ENCODE data around the gene SCAMP3.
"Not testable (repeated sequence)": the region's sequence is repeated elsewhere in the genome, so short reads cannot be mapped to it uniquely, and the experiment has no call there.

The SCAMP3 gene

DNA sequence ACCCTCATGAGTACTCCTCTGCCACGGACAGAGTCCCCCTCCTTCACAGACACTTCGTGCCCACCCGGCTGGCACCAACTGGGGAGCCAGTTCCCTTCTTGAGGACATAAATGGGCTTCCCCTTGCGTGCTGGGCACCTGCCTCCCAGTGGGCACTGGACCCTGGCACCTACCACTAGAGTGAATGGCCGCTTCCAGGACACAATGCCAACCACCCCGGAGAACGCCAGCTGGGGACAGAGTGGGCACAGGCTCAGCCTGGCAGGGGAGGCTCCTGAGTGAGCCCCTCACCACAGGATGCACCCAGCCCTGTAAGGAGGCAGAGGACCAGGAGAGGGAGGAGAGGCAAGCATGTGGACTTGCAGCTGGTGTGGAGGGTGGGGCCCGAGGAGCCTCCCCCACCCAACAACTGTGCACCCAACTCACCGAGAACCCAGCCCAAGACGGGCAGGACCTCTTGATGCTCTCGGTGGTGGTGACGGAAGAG lies 7.9 kb downstream of the SCAMP3 start:
- no peak for DNase-seq

DNA sequence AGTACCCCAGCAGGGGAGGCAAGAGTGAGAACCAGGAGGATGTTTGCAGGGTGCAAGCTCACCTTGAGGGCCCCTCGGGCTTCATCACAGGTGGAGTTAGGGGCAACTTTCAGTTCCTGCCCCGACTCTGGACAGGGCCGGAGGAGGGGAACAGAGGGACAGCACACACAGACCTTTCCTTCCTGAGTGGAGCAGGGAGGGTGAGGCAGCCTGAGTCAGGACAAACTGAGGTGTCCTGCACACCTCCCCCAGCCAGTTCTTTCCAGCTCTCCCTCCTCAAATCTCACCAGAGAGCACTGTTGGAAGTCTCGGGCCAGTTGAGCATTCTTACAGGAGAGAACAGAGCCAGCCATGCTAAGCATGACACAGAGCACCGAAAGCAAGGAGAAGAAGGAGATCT lies 8.4 kb downstream of the SCAMP3 start:
- DNase-seq = no peak

- no peak for DNase-seq
Observed at GRCh38 chr1:155253208-155253607, 9.0 kb downstream of the SCAMP3 start.

- no peak for DNase-seq
Observed at GRCh38 chr1:155251566-155251965, 10.6 kb downstream of the SCAMP3 start.

GRCh38 chr1:155250633-155251449 lies 11.3 kb downstream of the SCAMP3 start:
- DNase-seq = peak; percentile 79

- no peak for DNase-seq
Observed at GRCh38 chr1:155250246-155250632, 11.9 kb downstream of the SCAMP3 start.

- no peak for DNase-seq
Observed at GRCh38 chr1:155247667-155248553, 14.2 kb downstream of the SCAMP3 start.

DNA sequence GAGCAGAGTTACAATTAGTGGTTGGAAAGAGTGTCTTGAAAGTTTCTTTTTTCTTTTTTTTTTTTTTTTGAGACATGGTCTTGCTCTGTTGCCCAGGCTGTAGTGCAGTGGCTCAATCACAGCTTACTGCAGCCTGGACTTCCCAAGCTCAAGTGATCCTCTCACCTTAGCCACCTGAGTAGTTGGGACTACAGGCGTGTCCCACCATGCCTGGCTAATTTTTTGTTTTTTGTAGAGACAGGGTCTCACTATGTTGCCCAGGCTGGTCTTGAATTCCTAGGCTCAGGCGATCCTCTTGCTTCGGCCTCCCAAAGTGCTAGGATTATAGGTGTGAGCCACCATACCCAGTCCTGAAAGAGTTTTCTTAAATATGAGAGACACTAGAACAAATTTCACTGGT lies 15.4 kb downstream of the SCAMP3 start:
- DNase-seq = not testable (repeated sequence)

DNA sequence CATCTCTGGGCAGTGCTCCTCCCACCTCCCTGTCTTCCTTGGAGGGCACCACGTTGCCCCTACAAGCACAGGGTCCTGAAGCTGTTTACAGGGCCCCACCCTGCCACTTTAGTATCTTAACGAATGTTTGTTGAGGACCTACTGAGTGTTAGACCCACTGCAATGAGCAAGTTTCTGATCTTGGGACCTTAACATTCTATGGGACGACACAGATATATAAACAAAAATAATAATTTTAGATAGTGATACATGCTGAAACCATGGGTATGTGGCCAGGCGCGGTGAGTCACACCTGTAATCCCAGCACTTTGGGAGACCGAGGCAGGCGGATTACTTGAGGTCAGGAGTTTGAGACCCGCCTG lies 17.0 kb downstream of the SCAMP3 start:
- DNase-seq = no peak

GRCh38 chr1:155244368-155245162 lies 17.6 kb downstream of the SCAMP3 start:
- peak; percentile 99 for DNase-seq

DNA sequence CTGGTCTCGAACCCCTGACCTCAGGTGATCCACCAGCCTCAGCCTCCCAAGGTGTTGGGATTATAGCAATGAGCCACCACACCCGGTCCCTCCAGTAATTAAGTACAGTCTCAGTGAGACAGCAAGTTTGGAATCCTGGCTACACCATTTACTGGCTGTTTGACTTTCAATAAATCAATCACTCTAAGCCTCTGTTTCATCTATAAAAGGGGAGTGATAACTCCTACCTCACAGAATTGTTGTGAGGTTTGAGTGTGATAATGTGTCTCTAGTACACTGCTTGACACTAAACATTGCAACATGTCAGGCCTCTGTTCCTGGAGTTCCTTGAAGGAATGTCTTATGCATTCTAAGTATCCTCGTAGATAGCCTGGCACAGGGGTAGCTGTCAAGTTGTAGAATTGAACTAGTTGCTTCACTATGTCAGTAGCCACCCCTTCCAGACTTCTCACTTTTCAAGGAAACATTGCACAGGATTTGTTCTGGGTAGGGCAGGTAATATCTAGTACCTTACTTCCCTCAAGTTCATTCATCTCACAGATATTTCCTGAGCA lies 19.3 kb downstream of the SCAMP3 start:
- DNase-seq = no peak

DNA sequence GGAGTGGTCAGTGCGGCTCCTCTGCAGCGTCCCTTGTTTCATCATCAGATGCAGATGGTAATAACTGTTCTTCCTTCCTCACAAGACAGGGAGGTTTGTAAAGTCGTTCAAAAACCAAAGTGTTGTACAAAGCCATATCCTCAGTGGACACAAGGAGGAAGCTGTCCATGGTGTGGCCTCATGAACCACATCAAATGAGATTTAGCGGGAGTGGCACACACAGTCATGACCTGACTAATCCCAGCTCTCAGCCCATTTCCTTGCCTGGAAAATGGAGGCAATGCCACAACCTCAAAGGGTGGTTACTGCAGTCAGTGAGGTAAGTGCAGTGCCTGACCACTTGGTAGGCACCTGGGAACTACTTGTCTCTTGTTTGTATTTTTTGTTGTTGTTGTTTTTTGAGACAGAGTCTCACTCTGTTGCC lies 20.3 kb downstream of the SCAMP3 start:
- no peak for DNase-seq

- DNase-seq = no peak
Observed at GRCh38 chr1:155241069-155241679, 21.0 kb downstream of the SCAMP3 start.

DNA sequence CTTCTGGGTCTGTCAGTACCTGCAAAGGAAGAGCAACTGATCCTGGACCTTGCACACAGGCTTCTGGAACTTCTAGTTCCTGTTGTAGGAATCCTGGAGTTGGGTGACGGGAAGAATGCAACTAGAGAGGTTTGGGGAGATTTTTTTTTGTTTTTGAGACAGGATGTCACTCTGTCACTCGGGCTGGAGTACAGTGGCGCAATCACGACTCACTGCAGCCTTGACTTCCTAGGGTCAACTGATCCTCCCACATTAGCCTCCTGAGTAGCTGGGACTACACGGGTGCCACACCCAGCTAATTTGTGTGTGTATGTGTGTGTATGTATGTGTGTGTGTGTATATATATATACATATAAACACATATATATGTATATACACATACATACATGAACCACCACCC lies 25.7 kb downstream of the SCAMP3 start:
- no peak for DNase-seq

GRCh38 chr1:155235375-155235774 lies 26.8 kb downstream of the SCAMP3 start:
- DNase-seq = not testable (repeated sequence)

DNA sequence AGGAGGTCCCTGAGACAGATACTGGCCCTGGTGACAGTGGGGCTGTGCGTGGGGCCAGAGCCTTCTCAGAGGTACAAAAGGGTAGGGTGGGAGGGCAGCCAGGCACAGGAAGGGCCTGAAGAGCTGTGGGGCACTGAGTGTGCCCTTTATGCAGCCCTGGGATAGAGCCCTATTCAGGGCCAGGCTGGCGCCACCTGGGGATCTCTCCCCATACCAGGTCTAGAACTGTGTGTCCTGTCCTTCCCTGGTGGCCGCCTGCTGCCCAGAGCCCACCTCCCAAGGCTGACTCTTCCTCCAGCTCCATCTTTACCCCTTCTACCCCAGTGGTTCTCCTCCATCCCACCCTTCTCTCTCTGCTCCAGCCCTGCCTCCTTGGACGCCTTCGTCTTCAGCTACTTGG lies 28.7 kb downstream of the SCAMP3 start:
- not testable (repeated sequence) for DNase-seq

- not testable (repeated sequence) for DNase-seq
Observed at GRCh38 chr1:155232001-155232978, 29.9 kb downstream of the SCAMP3 start.

- not testable (repeated sequence) for DNase-seq
Observed at GRCh38 chr1:155231302-155231701, 30.9 kb downstream of the SCAMP3 start.

DNA sequence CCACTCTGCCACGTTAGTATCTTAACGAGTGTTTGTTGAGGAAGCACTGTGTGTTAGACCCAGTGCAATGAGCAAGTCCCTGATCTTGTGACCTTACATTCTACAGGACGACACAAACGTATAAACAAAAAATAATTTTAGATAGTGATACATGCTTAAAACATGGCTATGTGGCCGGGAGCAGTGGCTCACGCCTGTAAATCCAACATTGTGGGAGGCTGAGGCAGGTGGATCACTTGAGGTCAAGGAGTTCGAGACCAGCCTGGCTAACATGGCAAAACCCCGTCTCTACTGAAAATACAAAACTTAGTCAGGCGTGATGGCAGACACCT lies 34.1 kb downstream of the SCAMP3 start:
- no peak for DNase-seq

- DNase-seq = peak; percentile 99
Observed at GRCh38 chr1:155227261-155228095, 34.7 kb downstream of the SCAMP3 start.
